ENCODE measurements around the gene RALGAPA1. TPM values are rescaled to one million over a fixed set of nuclear protein-coding genes. Genes with fewer than 3 reads are reported as not detected.
A peak's percentile ranks its signal among the peaks of the same experiment; 100 is the strongest.

Gene RALGAPA1
- total and polyA plus RNA-seq, 2 of the 13 experiments (the other 11 are each of a cell fraction or from before 2014, with no cell fraction given) = 65.0 to 89.2 TPM

DNA sequence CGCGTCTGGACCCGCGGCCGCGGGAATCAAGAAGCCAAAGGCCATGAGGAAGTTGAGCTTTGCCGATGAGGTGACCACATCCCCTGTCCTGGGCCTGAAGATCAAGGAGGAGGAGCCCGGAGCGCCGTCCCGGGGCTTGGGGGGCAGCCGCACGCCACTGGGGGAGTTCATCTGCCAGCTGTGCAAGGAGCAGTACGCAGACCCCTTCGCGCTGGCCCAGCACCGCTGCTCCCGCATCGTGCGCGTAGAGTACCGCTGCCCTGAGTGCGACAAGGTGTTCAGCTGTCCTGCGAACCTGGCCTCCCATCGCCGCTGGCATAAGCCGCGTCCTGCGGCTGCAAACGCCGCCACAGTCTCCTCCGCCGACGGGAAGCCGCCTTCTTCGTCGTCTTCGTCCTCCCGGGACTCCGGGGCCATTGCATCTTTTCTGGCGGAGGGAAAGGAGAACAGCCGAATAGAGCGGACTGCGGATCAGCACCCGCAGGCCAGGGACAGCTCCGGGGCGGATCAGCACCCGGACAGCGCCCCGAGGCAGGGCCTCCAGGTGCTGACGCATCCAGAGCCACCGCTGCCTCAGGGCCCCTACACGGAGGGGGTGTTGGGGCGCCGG lies 274.1 kb downstream of the RALGAPA1 start (continued):
- TF ChIP-seq ARNT2 (CRISPR knock-in tag; IDR thresholded peaks at IDR 0.05; ENCODE audit: low read depth) = peak; percentile 100
- TF ChIP-seq RBM39 (IDR thresholded peaks at IDR 0.05; ENCODE audit: low read depth, low read length, poor library complexity, severe bottlenecking) = peak; percentile 94
- TF ChIP-seq ZNF841 (CRISPR knock-in tag; IDR thresholded peaks at IDR 0.05; ENCODE audit: borderline replicate concordance) = peak; percentile 100
- peak; percentile 99; the same call in 1 of the 2 replicates for TF ChIP-seq RORA (CRISPR knock-in tag; IDR thresholded peaks at IDR 0.05)
- TF ChIP-seq KLF16 (CRISPR knock-in tag; IDR thresholded peaks at IDR 0.05) = peak; percentile 100
- TF ChIP-seq MTA3 (CRISPR knock-in tag; IDR thresholded peaks at IDR 0.05) = peak; percentile 100
- peak; percentile 100 for TF ChIP-seq KLF6 (CRISPR knock-in tag; IDR thresholded peaks at IDR 0.05)
- TF ChIP-seq YY1 (IDR thresholded peaks at IDR 0.05; ENCODE audit: insufficient read depth, insufficient replicate concordance, low read depth, low read length) = peak; percentile 73
- TF ChIP-seq NCOA1 (CRISPR knock-in tag; IDR thresholded peaks at IDR 0.05) = peak; percentile 100
- peak; percentile 100 for TF ChIP-seq ZNF101 (CRISPR knock-in tag; IDR thresholded peaks at IDR 0.05; ENCODE audit: borderline replicate concordance, low read depth)
- no peak for TF ChIP-seq CREM (IDR thresholded peaks at IDR 0.05)
- peak; percentile 98 for TF ChIP-seq CREM (CRISPR knock-in tag; IDR thresholded peaks at IDR 0.05)
- peak; percentile 98 for TF ChIP-seq ZNF768 (CRISPR knock-in tag; IDR thresholded peaks at IDR 0.05)
- TF ChIP-seq TCF12 (IDR thresholded peaks at IDR 0.05) = no peak
- TF ChIP-seq TCF12 (CRISPR knock-in tag; IDR thresholded peaks at IDR 0.05) = peak; percentile 100
- TF ChIP-seq, protein P1, sequence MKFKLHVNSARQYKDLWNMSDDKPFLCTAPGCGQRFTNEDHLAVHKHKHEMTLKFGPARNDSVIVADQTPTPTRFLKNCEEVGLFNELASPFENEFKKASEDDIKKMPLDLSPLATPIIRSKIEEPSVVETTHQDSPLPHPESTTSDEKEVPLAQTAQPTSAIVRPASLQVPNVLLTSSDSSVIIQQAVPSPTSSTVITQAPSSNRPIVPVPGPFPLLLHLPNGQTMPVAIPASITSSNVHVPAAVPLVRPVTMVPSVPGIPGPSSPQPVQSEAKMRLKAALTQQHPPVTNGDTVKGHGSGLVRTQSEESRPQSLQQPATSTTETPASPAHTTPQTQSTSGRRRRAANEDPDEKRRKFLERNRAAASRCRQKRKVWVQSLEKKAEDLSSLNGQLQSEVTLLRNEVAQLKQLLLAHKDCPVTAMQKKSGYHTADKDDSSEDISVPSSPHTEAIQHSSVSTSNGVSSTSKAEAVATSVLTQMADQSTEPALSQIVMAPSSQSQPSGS (CRISPR knock-in tag; IDR thresholded peaks at IDR 0.05) = peak; percentile 100
- peak; percentile 99 for TF ChIP-seq ZMYM2 (CRISPR knock-in tag; IDR thresholded peaks at IDR 0.05)
- TF ChIP-seq ZNF724P (CRISPR knock-in tag; IDR thresholded peaks at IDR 0.05; ENCODE audit: borderline replicate concordance) = peak; percentile 100
- TF ChIP-seq ZFYVE20 (CRISPR knock-in tag; IDR thresholded peaks at IDR 0.05; ENCODE audit: borderline replicate concordance, low read depth) = peak; percentile 100
- peak; percentile 99 for TF ChIP-seq TP53 (CRISPR knock-in tag; conservative IDR thresholded peaks at IDR 0.05)
- TF ChIP-seq NFKBIZ (CRISPR knock-in tag; IDR thresholded peaks at IDR 0.05) = peak; percentile 100
- TF ChIP-seq NR2F1 (CRISPR knock-in tag; IDR thresholded peaks at IDR 0.05) = peak; percentile 68 to 99
- TF ChIP-seq ERF (CRISPR knock-in tag; IDR thresholded peaks at IDR 0.05) = peak; percentile 100
- peak; percentile 100 for TF ChIP-seq KDM1A (CRISPR knock-in tag; IDR thresholded peaks at IDR 0.05)
- peak; percentile 100 for TF ChIP-seq KLF15 (CRISPR knock-in tag; IDR thresholded peaks at IDR 0.05; ENCODE audit: borderline replicate concordance)
- no peak for TF ChIP-seq U2AF2 (IDR thresholded peaks at IDR 0.05; ENCODE audit: low read depth, low read length)
- peak; percentile 100 for TF ChIP-seq ELF4 (CRISPR knock-in tag; IDR thresholded peaks at IDR 0.05; ENCODE audit: borderline replicate concordance)
- peak; percentile 34; the same call in 1 of the 2 replicates for TF ChIP-seq SRF (IDR thresholded peaks at IDR 0.05; ENCODE audit: low read depth, low read length)
